Panc1 (cell line): ENCODE results near the gene RRP7A. TPM values are rescaled to one million over a fixed set of nuclear protein-coding genes. Genes with fewer than 3 reads are reported as not detected.

Experiments used
- ATAC-seq: fragments of 200-7000 bp; cut with Tn5 transposase; 2 replicates; pipeline ENCODE4 v1.9.1; 2020; ENCODE audit warnings: mild to moderate bottlenecking, moderate library complexity
- BruUV-seq: library from RNA; stranded (reverse); fragments of 400-500 nt; replicated peaks from 2 replicates; lab custom pipeline; 2021; lab: Mats Ljungman, UMichigan
- CTCF ChIA-PET: fragments of 300-600 bp; sonication (Branson Sonifier 250); formaldehyde crosslinking; loops from one replicate; lab custom pipeline; 2022; ENCODE audit warnings: antibody characterized with exemption; lab: Charles Lee
- POLR2A ChIA-PET: fragments of 300-600 bp; sonication (Branson Sonifier 250); formaldehyde crosslinking; loops from one replicate; lab custom pipeline; 2022; ENCODE audit warnings: antibody characterized with exemption; lab: Charles Lee
- DNase-seq: peaks from one replicate; pipeline ENCODE4 v3.0.0-alpha.2; 2010; ENCODE audit warnings: low read depth, low spot score
- H3K27ac ChIP-seq: 2 replicates; pipeline ENCODE4 v1.5.1; 2011; ENCODE audit warnings: mild to moderate bottlenecking, low read length, inconsistent platforms
- H3K27me3 ChIP-seq: fragments of 200-500 bp; sonication (Bioruptor generic); 2 replicates; pipeline ENCODE4 v1.6.0; 2014; ENCODE audit warnings: low read length, inconsistent platforms; ENCODE audit not compliant: control insufficient read depth, insufficient read depth
- H3K36me3 ChIP-seq: fragments of 200-500 bp; sonication (Bioruptor generic); 2 replicates; pipeline ENCODE4 v1.5.1; 2014; ENCODE audit warnings: inconsistent platforms, mild to moderate bottlenecking, low read length, moderate library complexity; ENCODE audit not compliant: control insufficient read depth, insufficient read depth
- H3K4me1 ChIP-seq: 2 replicates; pipeline ENCODE4 v1.5.1; 2011; ENCODE audit warnings: inconsistent platforms, mild to moderate bottlenecking, low read length, moderate library complexity; ENCODE audit not compliant: control insufficient read depth, insufficient read depth
- H3K4me3 ChIP-seq, 2 experiments: 2 replicates each; pipeline ENCODE4 v1.5.1; 2011 to 2012; ENCODE audit warnings: low read depth in 2 of 2, low read length in 2 of 2, mild to moderate bottlenecking in 2 of 2, inconsistent platforms in 1 of 2, moderate library complexity in 1 of 2
- H3K9me3 ChIP-seq: fragments of 200-500 bp; sonication (Bioruptor generic); 2 replicates; pipeline ENCODE4 v1.5.1; 2014; ENCODE audit warnings: low read depth, mild to moderate bottlenecking, inconsistent platforms, low read length, moderate library complexity; ENCODE audit not compliant: control insufficient read depth, insufficient read depth
- POLR2AphosphoS5 ChIP-seq: IDR thresholded peaks from 2 replicates; pipeline ENCODE4 v1.6.1; 2012; ENCODE audit warnings: mild to moderate bottlenecking, low read depth, low read length, moderate library complexity
- SIN3A ChIP-seq: IDR thresholded peaks from 2 replicates; pipeline ENCODE4 v1.6.1; 2012; ENCODE audit warnings: low read depth, mild to moderate bottlenecking, low read length, moderate library complexity, borderline replicate concordance; ENCODE audit not compliant: insufficient read depth
- TCF7L2 ChIP-seq: IDR thresholded peaks from 2 replicates; pipeline ENCODE4 v1.6.1; 2011; ENCODE audit warnings: mild to moderate bottlenecking, low read depth, low read length, inconsistent platforms
- in situ Hi-C: cut with HindIII; loops from 2 replicates; pipeline ENCODE4 v1.10.0; 2016; ENCODE audit warnings: low sequenced_read_pairs, low pct_unique_long_range_greater_than_20kb
- intact Hi-C: fragments of 100-400 bp; cut with micrococcal nuclease; formaldehyde crosslinking; loops from one replicate; pipeline ENCODE4 v1.10.0; 2022; ENCODE audit not compliant: unreplicated experiment
- total RNA-seq: library from RNA; stranded (reverse); gene quantifications from one replicate; pipeline ENCODE4 v1.2.1, GENCODE V29; 2021; ENCODE audit not compliant: unreplicated experiment
- TF ChIP-seq, protein P1 (sequence below): fragments of 450-650 bp; IDR thresholded peaks from 2 replicates; pipeline ENCODE4 v1.5.1; 2017; ENCODE audit warnings: mild to moderate bottlenecking
- TF ChIP-seq, protein P2 (sequence below), 2 experiments: IDR thresholded peaks; 2 replicates each; pipeline ENCODE4 v1.6.1; 2011 to 2012; ENCODE audit warnings: low read depth in 2 of 2, control low read depth in 1 of 2, low read length in 1 of 2, mild to moderate bottlenecking in 1 of 2, moderate library complexity in 1 of 2; ENCODE audit not compliant: insufficient read depth in 1 of 2

The RRP7A gene
- total RNA-seq, 1 experiment from 2014 or later: 29.8 TPM

DNA sequence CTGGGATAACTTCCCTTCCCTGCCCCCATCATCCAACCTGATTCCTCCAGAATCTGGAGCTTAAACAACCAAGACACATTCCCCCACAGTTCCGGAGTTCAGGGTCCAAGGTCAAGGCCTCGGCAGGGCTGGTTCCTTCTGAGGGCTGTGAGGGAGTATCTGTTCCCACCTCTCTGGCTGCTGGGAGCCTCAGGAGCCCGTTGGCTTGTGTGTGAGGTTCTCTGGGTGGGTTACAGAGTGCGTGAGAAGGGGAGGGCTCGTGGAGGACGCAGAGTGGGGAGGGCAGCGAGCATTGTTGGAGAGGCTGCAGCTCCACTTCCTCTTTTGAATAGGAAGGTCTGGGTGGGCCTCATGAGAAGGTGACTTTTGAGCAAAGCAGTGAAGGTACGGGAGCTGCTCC lies 42.7 kb upstream of the RRP7A start:
- BruUV-seq: no TSS peak
- Histone ChIP-seq H3K9me3 (no peaks in the 10 kb centered on the region), H3K4me3 (no peak overlapping the region), H3K36me3 (no peaks in the 10 kb centered on the region), H3K27ac (no peak overlapping the region), H3K27me3 (no peaks in the 10 kb centered on the region), H3K4me1 (no peaks in the 10 kb centered on the region)
- DNase-seq (no peak), ATAC-seq (no peak)
- intact Hi-C loops (no loop called here), in situ Hi-C loops (no loop called here)
- no peak for TF ChIP-seq POLR2AphosphoS5
- TF ChIP-seq SIN3A: no peak
- TF ChIP-seq, protein P1, sequence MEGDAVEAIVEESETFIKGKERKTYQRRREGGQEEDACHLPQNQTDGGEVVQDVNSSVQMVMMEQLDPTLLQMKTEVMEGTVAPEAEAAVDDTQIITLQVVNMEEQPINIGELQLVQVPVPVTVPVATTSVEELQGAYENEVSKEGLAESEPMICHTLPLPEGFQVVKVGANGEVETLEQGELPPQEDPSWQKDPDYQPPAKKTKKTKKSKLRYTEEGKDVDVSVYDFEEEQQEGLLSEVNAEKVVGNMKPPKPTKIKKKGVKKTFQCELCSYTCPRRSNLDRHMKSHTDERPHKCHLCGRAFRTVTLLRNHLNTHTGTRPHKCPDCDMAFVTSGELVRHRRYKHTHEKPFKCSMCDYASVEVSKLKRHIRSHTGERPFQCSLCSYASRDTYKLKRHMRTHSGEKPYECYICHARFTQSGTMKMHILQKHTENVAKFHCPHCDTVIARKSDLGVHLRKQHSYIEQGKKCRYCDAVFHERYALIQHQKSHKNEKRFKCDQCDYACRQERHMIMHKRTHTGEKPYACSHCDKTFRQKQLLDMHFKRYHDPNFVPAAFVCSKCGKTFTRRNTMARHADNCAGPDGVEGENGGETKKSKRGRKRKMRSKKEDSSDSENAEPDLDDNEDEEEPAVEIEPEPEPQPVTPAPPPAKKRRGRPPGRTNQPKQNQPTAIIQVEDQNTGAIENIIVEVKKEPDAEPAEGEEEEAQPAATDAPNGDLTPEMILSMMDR: no peak
- no peak for TF ChIP-seq TCF7L2
- TF ChIP-seq, protein P2, sequence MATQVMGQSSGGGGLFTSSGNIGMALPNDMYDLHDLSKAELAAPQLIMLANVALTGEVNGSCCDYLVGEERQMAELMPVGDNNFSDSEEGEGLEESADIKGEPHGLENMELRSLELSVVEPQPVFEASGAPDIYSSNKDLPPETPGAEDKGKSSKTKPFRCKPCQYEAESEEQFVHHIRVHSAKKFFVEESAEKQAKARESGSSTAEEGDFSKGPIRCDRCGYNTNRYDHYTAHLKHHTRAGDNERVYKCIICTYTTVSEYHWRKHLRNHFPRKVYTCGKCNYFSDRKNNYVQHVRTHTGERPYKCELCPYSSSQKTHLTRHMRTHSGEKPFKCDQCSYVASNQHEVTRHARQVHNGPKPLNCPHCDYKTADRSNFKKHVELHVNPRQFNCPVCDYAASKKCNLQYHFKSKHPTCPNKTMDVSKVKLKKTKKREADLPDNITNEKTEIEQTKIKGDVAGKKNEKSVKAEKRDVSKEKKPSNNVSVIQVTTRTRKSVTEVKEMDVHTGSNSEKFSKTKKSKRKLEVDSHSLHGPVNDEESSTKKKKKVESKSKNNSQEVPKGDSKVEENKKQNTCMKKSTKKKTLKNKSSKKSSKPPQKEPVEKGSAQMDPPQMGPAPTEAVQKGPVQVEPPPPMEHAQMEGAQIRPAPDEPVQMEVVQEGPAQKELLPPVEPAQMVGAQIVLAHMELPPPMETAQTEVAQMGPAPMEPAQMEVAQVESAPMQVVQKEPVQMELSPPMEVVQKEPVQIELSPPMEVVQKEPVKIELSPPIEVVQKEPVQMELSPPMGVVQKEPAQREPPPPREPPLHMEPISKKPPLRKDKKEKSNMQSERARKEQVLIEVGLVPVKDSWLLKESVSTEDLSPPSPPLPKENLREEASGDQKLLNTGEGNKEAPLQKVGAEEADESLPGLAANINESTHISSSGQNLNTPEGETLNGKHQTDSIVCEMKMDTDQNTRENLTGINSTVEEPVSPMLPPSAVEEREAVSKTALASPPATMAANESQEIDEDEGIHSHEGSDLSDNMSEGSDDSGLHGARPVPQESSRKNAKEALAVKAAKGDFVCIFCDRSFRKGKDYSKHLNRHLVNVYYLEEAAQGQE (IDR thresholded peaks at IDR 0.05; ENCODE audit: insufficient read depth in 1 of 2, low read depth in 2 of 2, low read length in 1 of 2): no peak
- CTCF ChIA-PET: no interaction called here
- POLR2A ChIA-PET: no interaction called here

- BruUV-seq: no TSS peak
- Histone ChIP-seq H3K9me3 (no peaks in the 10 kb centered on the region), H3K27ac (no peak overlapping the region), H3K27me3 (no peaks in the 10 kb centered on the region), H3K36me3 (no peaks in the 10 kb centered on the region), H3K4me3 (no peak overlapping the region), H3K4me1 (no peaks in the 10 kb centered on the region)
- TF ChIP-seq, protein P1: no peak
- TF ChIP-seq POLR2AphosphoS5 (no peak), TCF7L2 (no peak), SIN3A (no peak)
- TF ChIP-seq, protein P2 (IDR thresholded peaks at IDR 0.05; ENCODE audit: insufficient read depth in 1 of 2, low read depth in 2 of 2, low read length in 1 of 2): no peak
- POLR2A ChIA-PET: no interaction called here
- CTCF ChIA-PET: no interaction called here
- DNase-seq (no peak), ATAC-seq (no peak)
- in situ Hi-C loops: no loop called here
- intact Hi-C loops: no loop called here
Observed at GRCh38 chr22:42561856-42562255, 42.3 kb upstream of the RRP7A start.
